Mesenchymal stem cell (in vitro differentiated cells and primary cell): ENCODE measurements around the gene RBM15.

ENCODE experiments used
- DNase-seq: peaks from one replicate; pipeline ENCODE4 v3.0.0-alpha.2; 2013
- H2AFZ ChIP-seq: one replicate; pipeline ENCODE4 v1.6.1; 2013; ENCODE audit warnings: low read depth, mild to moderate bottlenecking, control low read depth, inconsistent platforms, low read length, moderate library complexity
- H2AK5ac ChIP-seq: 2 replicates; pipeline ENCODE4 v1.6.1; 2013; ENCODE audit warnings: low read length, moderate library complexity, mild to moderate bottlenecking, inconsistent platforms; ENCODE audit not compliant: severe bottlenecking
- H2BK120ac ChIP-seq: one replicate; pipeline ENCODE4 v1.6.1; 2013; ENCODE audit warnings: low read depth, mild to moderate bottlenecking, inconsistent platforms, low read length, moderate library complexity
- H2BK12ac ChIP-seq, 2 experiments: one replicate each; pipeline ENCODE4 v1.6.1; 2013; ENCODE audit warnings: inconsistent platforms in 2 of 2, low read length in 2 of 2, mild to moderate bottlenecking in 2 of 2, moderate library complexity in 2 of 2, control low read depth in 1 of 2
- H2BK15ac ChIP-seq: one replicate; pipeline ENCODE4 v1.6.1; 2013; ENCODE audit warnings: mild to moderate bottlenecking, low read depth, inconsistent platforms; ENCODE audit not compliant: poor library complexity, severe bottlenecking
- H2BK5ac ChIP-seq: 2 replicates; pipeline ENCODE4 v1.6.1; 2013; ENCODE audit warnings: low read depth, mild to moderate bottlenecking, low read length, control low read depth, inconsistent platforms; ENCODE audit not compliant: poor library complexity, severe bottlenecking
- H3K14ac ChIP-seq, 2 experiments: one replicate each; pipeline ENCODE4 v1.6.1; 2013; ENCODE audit warnings: inconsistent platforms in 2 of 2, low read length in 2 of 2, control low read depth in 1 of 2, mild to moderate bottlenecking in 1 of 2, moderate library complexity in 1 of 2
- H3K18ac ChIP-seq, 2 experiments: one replicate each; pipeline ENCODE4 v1.6.1; 2013; ENCODE audit warnings: inconsistent platforms in 2 of 2, low read length in 2 of 2, control low read depth in 1 of 2, low read depth in 1 of 2, mild to moderate bottlenecking in 1 of 2
- H3K23ac ChIP-seq, 2 experiments: one replicate each; pipeline ENCODE4 v1.6.1; 2013; ENCODE audit warnings: inconsistent platforms in 2 of 2, low read length in 2 of 2, mild to moderate bottlenecking in 2 of 2, moderate library complexity in 2 of 2, control low read depth in 1 of 2
- H3K27ac ChIP-seq: 2 replicates; pipeline ENCODE4 v1.5.1; 2013; ENCODE audit warnings: mild to moderate bottlenecking, moderate library complexity, low read length, control low read depth, inconsistent platforms; ENCODE audit not compliant: poor library complexity, severe bottlenecking
- H3K27me3 ChIP-seq, 2 experiments: 2 replicates each; pipeline versions ENCODE4 v1.6.1 to v1.7.0; 2013; ENCODE audit warnings: low read length in 2 of 2, mild to moderate bottlenecking in 2 of 2, moderate library complexity in 2 of 2, control low read depth in 1 of 2, inconsistent platforms in 1 of 2; ENCODE audit not compliant: control insufficient read depth in 1 of 2, insufficient read depth in 1 of 2
- H3K36me3 ChIP-seq, 2 experiments: 2 replicates each; pipeline versions ENCODE4 v1.6.1 to v1.7.0; 2013; ENCODE audit warnings: low read length in 2 of 2, control low read depth in 1 of 2, inconsistent platforms in 1 of 2, low read depth in 1 of 2, mild to moderate bottlenecking in 1 of 2; ENCODE audit not compliant: insufficient read depth in 2 of 2, control insufficient read depth in 1 of 2
- H3K4ac ChIP-seq, 2 experiments: one replicate each; pipeline ENCODE4 v1.6.1; 2013; ENCODE audit warnings: inconsistent platforms in 2 of 2, low read length in 2 of 2, mild to moderate bottlenecking in 2 of 2, moderate library complexity in 2 of 2, control low read depth in 1 of 2, low read depth in 1 of 2
- H3K4me1 ChIP-seq: 2 replicates; pipeline ENCODE4 v1.6.1; 2013; ENCODE audit warnings: low read depth, low read length, control low read depth; ENCODE audit not compliant: control insufficient read depth, insufficient read depth
- H3K4me2 ChIP-seq: 2 replicates; pipeline ENCODE4 v1.6.1; 2013; ENCODE audit warnings: low read length, mild to moderate bottlenecking, inconsistent platforms; ENCODE audit not compliant: poor library complexity, severe bottlenecking
- H3K4me3 ChIP-seq, 2 experiments: 2 replicates each; pipeline versions ENCODE4 v1.5.1 to v1.7.0; 2013; ENCODE audit warnings: low read length in 2 of 2, mild to moderate bottlenecking in 2 of 2, control low read depth in 1 of 2, low read depth in 1 of 2; ENCODE audit not compliant: insufficient read depth in 1 of 2
- H3K79me1 ChIP-seq: replicated peaks from 2 replicates; pipeline ENCODE4 v1.6.1; 2013; ENCODE audit warnings: mild to moderate bottlenecking, control low read depth, low read length, inconsistent platforms; ENCODE audit not compliant: poor library complexity, severe bottlenecking
- H3K9ac ChIP-seq: 2 replicates; pipeline ENCODE4 v1.7.0; 2013; ENCODE audit warnings: mild to moderate bottlenecking, low read length, moderate library complexity
- H3K9me3 ChIP-seq: 2 replicates; pipeline ENCODE4 v1.7.0; 2013; ENCODE audit warnings: mild to moderate bottlenecking, low read length; ENCODE audit not compliant: control insufficient read depth
- H4K8ac ChIP-seq: one replicate; pipeline ENCODE4 v1.6.1; 2013; ENCODE audit warnings: inconsistent platforms, mild to moderate bottlenecking, low read length, moderate library complexity
- H4K91ac ChIP-seq: one replicate; pipeline ENCODE4 v1.6.1; 2013; ENCODE audit warnings: mild to moderate bottlenecking, low read length, inconsistent platforms
- WGBS: methylation state at CpG from one replicate; pipeline ENCODE4 v1.1.7; 2013; ENCODE audit warnings: mixed read lengths; 5-methylcytosine and 5-hydroxymethylcytosine counted together

The RBM15 gene

DNA sequence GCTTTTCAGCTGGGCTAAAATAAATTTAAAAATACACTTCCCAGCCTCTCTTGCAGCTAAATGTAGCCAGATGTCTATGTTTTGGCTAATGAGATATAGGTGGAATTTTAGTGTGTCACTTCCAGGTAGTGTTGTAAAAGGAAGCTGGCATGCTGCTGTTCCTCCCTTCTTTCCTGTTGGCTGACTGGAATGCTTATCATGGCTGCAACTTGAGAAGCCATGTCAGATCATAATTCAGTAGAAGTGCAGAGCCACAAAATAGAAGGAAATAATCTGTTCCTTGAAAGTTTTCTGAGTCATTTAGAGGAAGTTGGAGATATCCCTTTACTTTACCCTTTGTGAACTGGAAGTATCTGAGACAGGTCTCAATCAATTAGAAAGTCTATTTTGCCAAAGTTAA lies 10.9 kb upstream of the RBM15 start:
- H2AFZ ChIP-seq: no peak overlapping the region
- H3K23ac ChIP-seq: no peak overlapping the region
- no peaks in the 10 kb centered on the region for H3K79me1 ChIP-seq
- H3K36me3 ChIP-seq: no peaks in the 10 kb centered on the region
- no peak for DNase-seq
- H3K18ac ChIP-seq: no peak overlapping the region
- no peak overlapping the region for H3K14ac ChIP-seq
- H3K4me2 ChIP-seq: no peak overlapping the region
- H3K4me1 ChIP-seq: no peaks in the 10 kb centered on the region
- no peak overlapping the region for H4K91ac ChIP-seq
- no peak overlapping the region for H2BK15ac ChIP-seq
- no peak overlapping the region for H3K9ac ChIP-seq
- no peak overlapping the region for H2AK5ac ChIP-seq
- no peak overlapping the region for H2BK5ac ChIP-seq
- H4K8ac ChIP-seq: no peak overlapping the region
- no peak overlapping the region for H2BK120ac ChIP-seq
- no peaks in the 10 kb centered on the region for H3K27me3 ChIP-seq
- no peak overlapping the region for H2BK12ac ChIP-seq
- no peak overlapping the region for H3K4ac ChIP-seq
- H3K9me3 ChIP-seq: peaks cover 6% of the 10 kb centered on the region
- no peak overlapping the region for H3K27ac ChIP-seq
- H3K4me3 ChIP-seq: no peak overlapping the region

DNA sequence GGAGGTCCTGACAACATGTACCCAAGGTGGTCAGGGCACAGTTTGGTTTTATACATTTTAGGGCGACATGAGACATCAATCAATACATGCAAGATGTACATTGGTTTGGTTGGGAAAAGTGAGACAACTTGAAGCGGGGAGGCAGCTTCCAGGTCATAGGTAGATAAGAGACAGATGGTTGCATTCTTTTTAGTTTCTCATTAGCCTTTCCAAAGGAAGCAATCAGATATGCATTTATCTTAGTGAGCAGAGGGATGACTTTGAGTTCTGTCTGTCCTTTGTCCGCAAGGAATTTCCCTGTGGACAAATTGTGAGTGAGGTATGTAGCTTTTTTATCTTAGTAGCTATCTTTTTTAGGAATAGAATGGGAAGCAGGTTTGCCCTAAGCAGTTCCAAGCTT lies 10.5 kb upstream of the RBM15 start:
- peaks cover 6% of the 10 kb centered on the region for H3K9me3 ChIP-seq
- no peak overlapping the region for H3K9ac ChIP-seq
- no peak overlapping the region for H2BK120ac ChIP-seq
- H3K14ac ChIP-seq: no peak overlapping the region
- H3K18ac ChIP-seq: no peak overlapping the region
- H2AK5ac ChIP-seq: no peak overlapping the region
- no peak overlapping the region for H2BK5ac ChIP-seq
- no peak overlapping the region for H3K4me2 ChIP-seq
- DNase-seq: no peak
- H3K4ac ChIP-seq: no peak overlapping the region
- H2AFZ ChIP-seq: no peak overlapping the region
- 92% methylated on average over 3 of the region's 3 CpGs for whole genome bisulfite sequencing
- H3K4me1 ChIP-seq: no peaks in the 10 kb centered on the region
- H3K27ac ChIP-seq: no peak overlapping the region
- H3K27me3 ChIP-seq: no peaks in the 10 kb centered on the region
- H2BK12ac ChIP-seq: no peak overlapping the region
- no peak overlapping the region for H4K91ac ChIP-seq
- no peak overlapping the region for H3K23ac ChIP-seq
- H4K8ac ChIP-seq: no peak overlapping the region
- no peak overlapping the region for H2BK15ac ChIP-seq
- no peak overlapping the region for H3K4me3 ChIP-seq
- no peaks in the 10 kb centered on the region for H3K79me1 ChIP-seq
- H3K36me3 ChIP-seq: no peaks in the 10 kb centered on the region

DNA sequence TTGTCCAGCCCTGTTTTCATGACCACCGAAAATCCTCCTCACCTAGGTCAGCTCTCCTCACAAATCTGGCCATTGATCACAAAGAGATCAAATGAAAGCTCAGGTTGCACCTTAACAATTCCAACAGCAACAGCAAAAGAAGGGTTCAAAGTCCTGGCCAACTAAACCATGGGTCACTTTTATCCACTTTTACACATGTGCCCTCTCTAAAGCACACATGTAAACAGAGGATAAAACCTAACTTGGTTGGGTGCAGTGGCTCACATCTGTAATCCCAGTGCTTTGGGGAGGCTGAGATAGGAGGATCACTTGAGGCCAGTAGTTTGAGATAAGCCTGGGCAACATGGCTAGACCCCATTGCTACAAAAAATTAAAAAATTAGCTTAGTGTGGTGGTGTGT lies 3.9 kb upstream of the RBM15 start:
- Histone ChIP-seq H2BK15ac (no peak overlapping the region), H3K18ac (no peak overlapping the region), H2BK12ac (no peak overlapping the region), H3K9me3 (no peaks in the 10 kb centered on the region), H2AK5ac (no peak overlapping the region), H2AFZ (no peak overlapping the region), H3K27me3 (no peaks in the 10 kb centered on the region), H3K4me1 (peaks cover 5% of the 10 kb centered on the region), H3K4me3 (no peak overlapping the region), H3K36me3 (peaks cover 0 to 2% of the 10 kb centered on the region in 2 experiments), H2BK5ac (no peak overlapping the region), H3K4ac (no peak overlapping the region), H4K91ac (no peak overlapping the region), H3K27ac (no peak overlapping the region), H3K23ac (no peak overlapping the region), H3K14ac (no peak overlapping the region), H3K4me2 (no peak overlapping the region), H3K9ac (no peak overlapping the region), H4K8ac (no peak overlapping the region), H2BK120ac (no peak overlapping the region), H3K79me1 (peaks cover 8% of the 10 kb centered on the region)
- WGBS: 90% methylated on average over 1 of the region's 1 CpG
- DNase-seq: no peak

DNA sequence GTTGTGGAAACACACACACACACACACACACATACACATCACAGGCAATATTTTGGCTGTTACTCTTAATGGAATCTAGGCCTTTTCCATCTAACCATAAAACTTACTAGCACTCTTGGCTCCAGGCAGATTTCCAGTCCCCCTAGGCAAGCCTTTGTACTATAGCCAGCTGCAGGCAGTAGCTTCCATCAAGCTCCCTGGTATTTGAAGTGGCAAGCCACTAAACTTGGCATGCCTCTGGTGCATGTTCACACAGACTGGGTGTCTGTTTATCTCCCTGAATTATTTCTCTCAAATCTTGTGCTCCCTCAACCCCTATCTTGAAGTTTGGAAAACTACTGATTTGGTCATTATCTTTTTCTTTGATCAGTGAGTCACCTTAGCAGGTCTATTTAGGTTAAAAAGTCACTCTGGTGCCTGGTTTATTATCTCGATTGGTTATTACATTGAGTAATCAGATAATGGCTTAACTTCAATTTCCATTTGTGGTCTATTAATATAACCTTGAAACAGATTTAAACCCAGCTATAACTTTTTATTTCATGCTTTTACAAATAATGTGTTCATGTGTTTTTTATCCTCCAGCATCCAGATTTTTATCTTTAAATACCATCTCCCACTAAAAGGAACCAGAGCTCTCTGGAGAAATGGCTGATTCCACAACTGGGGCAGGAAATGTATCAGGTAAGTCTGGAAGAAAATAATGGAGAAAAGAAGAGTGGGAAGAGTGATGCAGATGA lies 2.7 kb upstream of the RBM15 start:
- Histone ChIP-seq H4K91ac (no peak overlapping the region), H3K4ac (no peak overlapping the region), H3K27ac (no peak overlapping the region), H2BK5ac (no peak overlapping the region), H3K27me3 (no peaks in the 10 kb centered on the region), H2BK15ac (no peak overlapping the region), H4K8ac (no peak overlapping the region), H2AFZ (no peak overlapping the region), H3K9ac (no peak overlapping the region), H2BK12ac (no peak overlapping the region), H3K79me1 (peaks cover 8% of the 10 kb centered on the region), H3K18ac (no peak overlapping the region), H3K36me3 (peaks cover 11 to 13% of the 10 kb centered on the region in 2 experiments), H3K4me3 (no peak overlapping the region), H3K23ac (no peak overlapping the region), H3K4me2 (no peak overlapping the region), H3K14ac (no peak overlapping the region), H2AK5ac (no peak overlapping the region), H3K4me1 (peaks cover 15% of the 10 kb centered on the region), H3K9me3 (no peaks in the 10 kb centered on the region), H2BK120ac (no peak overlapping the region)
- no CpG with 5 or more reads among the region's 1 CpG for WGBS
- no peak for DNase-seq
